Kidney (tissue), 14 donors: Measurements from ENCODE around the gene SYK. TPM values are rescaled to one million over a fixed set of nuclear protein-coding genes. Genes with fewer than 3 reads are reported as not detected.

Source experiments
- DNase-seq, 5 donors: peaks; one replicate each; pipeline ENCODE4 v3.0.0-alpha.2; 2013 to 2020
- FAIRE-seq: peaks from 2 replicates; lab custom pipeline; 2012; peaks lifted over from hg19 to GRCh38; lab: Jason Lieb, UNC
- H3K27ac ChIP-seq, 2 donors: one replicate each; pipeline ENCODE4 v1.7.0; 2013; ENCODE audit warnings: low read depth in 2 of 2, low read length in 2 of 2, inconsistent platforms in 1 of 2
- H3K27me3 ChIP-seq: one replicate; pipeline ENCODE4 v1.7.1; 2013; ENCODE audit warnings: low read length, inconsistent platforms; ENCODE audit not compliant: control insufficient read depth, insufficient read depth
- H3K36me3 ChIP-seq, 3 donors: one replicate each; pipeline versions ENCODE4 v1.7.0 to v1.7.1; 2013; ENCODE audit warnings: low read length in 3 of 3, control low read depth in 1 of 3, inconsistent platforms in 1 of 3; ENCODE audit not compliant: insufficient read depth in 3 of 3, control insufficient read depth in 2 of 3
- H3K4me1 ChIP-seq, 3 donors: one replicate each; pipeline versions ENCODE4 v1.7.0 to v1.7.1; 2013; ENCODE audit warnings: low read length in 3 of 3, inconsistent platforms in 1 of 3, low read depth in 1 of 3; ENCODE audit not compliant: control insufficient read depth in 2 of 3, insufficient read depth in 2 of 3
- H3K4me3 ChIP-seq, 3 donors: one replicate each; pipeline versions ENCODE4 v1.7.0 to v1.8.1; 2013; ENCODE audit warnings: low read length in 3 of 3, control low read depth in 1 of 3, inconsistent platforms in 1 of 3
- H3K9ac ChIP-seq, 3 donors: one replicate each; pipeline versions ENCODE4 v1.7.0 to v1.7.1; 2013; ENCODE audit warnings: low read length in 3 of 3, control low read depth in 1 of 3, inconsistent platforms in 1 of 3
- H3K9me3 ChIP-seq, 3 donors: one replicate each; pipeline versions ENCODE4 v1.7.0 to v1.7.1; 2013; ENCODE audit warnings: low read length in 3 of 3, control low read depth in 1 of 3, inconsistent platforms in 1 of 3; ENCODE audit not compliant: control insufficient read depth in 2 of 3, insufficient read depth in 1 of 3
- intact Hi-C: fragments of 100-400 bp; cut with DNase I; formaldehyde crosslinking; loops from one replicate; pipeline ENCODE4 v1.11.1; 2022
- polyA plus RNA-seq: library from polyadenylated mRNA; stranded (reverse); fragments of 350-450 nt; fragmentation: Illumina TruSeq; extraction: RNeasy Lipid Tissue Mini Kit (QIAGEN cat#74804); gene quantifications from one replicate; pipeline ENCODE4 v1.2.3, GENCODE V29; 2014; ENCODE audit warnings: low read depth, low replicate concordance; ENCODE audit not compliant: insufficient read depth
- total RNA-seq: library from RNA; stranded (reverse); fragmentation: NEBNext Ultra II Directional; extraction: Animal tissue kit (Norgen Biotek cat#: 25700); gene quantifications from one replicate; pipeline ENCODE4 v1.2.1, GENCODE V29; 2021
- TF ChIP-seq, protein P1 (sequence below): IDR thresholded peaks from 3 replicates; pipeline ENCODE4 v1.5.1; 2012; ENCODE audit warnings: mild to moderate bottlenecking, moderate library complexity, borderline replicate concordance; ENCODE audit not compliant: insufficient read depth; ENCODE audit errors: extremely low read depth
- donor health status: control.
- donor health status: control.
- donor health status: control.
- donor health status: control.
- donor health status: control.
- donor health status: DM: yes; HTN: yes; CAD: no.
- donor health status: Normal renal cell carcinoma (clear cell type).

The SYK gene
- total and polyA plus RNA-seq, 2 donors from 2014 or later = 13.3 to 52.2 TPM

DNA sequence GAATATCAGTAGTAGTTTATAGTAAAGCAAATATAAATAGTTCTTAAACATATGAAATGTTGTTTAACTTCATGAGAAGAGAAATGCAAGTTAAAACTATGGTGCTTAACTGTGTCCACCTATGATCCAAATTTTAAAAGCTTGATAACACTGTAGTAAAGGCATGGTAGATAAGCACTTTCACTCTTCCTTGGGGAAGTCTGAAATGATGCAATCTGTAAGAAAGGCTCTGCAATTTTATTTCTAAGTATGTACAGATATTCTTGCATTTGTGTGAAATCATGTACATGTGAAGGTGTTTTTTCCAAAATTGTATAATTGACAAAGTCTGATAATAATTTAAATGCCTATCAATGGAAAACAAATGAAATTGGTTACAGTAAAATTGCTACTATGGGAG lies 66.9 kb downstream of the SYK start:
- no peak for DNase-seq
- H3K4me1 ChIP-seq = no peaks in the 10 kb centered on the region
- intact Hi-C loops = no loop called here
- H3K27me3 ChIP-seq = no peaks in the 10 kb centered on the region
- H3K27ac ChIP-seq = no peak overlapping the region
- TF ChIP-seq, protein P1, sequence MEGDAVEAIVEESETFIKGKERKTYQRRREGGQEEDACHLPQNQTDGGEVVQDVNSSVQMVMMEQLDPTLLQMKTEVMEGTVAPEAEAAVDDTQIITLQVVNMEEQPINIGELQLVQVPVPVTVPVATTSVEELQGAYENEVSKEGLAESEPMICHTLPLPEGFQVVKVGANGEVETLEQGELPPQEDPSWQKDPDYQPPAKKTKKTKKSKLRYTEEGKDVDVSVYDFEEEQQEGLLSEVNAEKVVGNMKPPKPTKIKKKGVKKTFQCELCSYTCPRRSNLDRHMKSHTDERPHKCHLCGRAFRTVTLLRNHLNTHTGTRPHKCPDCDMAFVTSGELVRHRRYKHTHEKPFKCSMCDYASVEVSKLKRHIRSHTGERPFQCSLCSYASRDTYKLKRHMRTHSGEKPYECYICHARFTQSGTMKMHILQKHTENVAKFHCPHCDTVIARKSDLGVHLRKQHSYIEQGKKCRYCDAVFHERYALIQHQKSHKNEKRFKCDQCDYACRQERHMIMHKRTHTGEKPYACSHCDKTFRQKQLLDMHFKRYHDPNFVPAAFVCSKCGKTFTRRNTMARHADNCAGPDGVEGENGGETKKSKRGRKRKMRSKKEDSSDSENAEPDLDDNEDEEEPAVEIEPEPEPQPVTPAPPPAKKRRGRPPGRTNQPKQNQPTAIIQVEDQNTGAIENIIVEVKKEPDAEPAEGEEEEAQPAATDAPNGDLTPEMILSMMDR = no peak
- no peaks in the 10 kb centered on the region for H3K9me3 ChIP-seq
- FAIRE-seq = no peak
- peaks cover 0 to 2% (median 0%) of the 10 kb centered on the region in 3 donors for H3K36me3 ChIP-seq
- no peak overlapping the region for H3K4me3 ChIP-seq
- no peak overlapping the region for H3K9ac ChIP-seq

DNA sequence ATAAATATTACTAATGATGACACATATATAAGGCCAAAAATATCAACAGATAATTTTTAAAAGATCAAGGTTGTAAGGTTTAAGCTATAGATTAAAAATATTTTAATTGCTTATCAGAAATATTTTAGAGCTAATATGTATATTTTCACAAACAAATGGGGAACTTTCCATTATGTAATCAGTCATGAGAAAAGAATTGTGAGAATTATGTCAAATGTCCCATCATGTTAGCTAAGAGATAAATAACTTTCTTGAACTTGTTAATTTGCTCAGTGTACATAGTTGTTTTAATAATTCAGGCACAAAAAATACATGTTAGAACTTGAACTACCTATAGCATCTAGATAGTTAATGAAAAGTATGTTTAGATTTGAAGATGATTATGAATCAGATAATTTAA lies 67.7 kb downstream of the SYK start:
- Histone ChIP-seq H3K4me3 (no peak overlapping the region), H3K36me3 (peaks cover 0 to 4% (median 0%) of the 10 kb centered on the region in 3 donors), H3K27me3 (no peaks in the 10 kb centered on the region), H3K27ac (no peak overlapping the region), H3K9ac (no peak overlapping the region), H3K4me1 (no peaks in the 10 kb centered on the region), H3K9me3 (no peaks in the 10 kb centered on the region)
- TF ChIP-seq, protein P1 = no peak
- intact Hi-C loops = no loop called here
- DNase-seq (no peak), FAIRE-seq (no peak)

DNA sequence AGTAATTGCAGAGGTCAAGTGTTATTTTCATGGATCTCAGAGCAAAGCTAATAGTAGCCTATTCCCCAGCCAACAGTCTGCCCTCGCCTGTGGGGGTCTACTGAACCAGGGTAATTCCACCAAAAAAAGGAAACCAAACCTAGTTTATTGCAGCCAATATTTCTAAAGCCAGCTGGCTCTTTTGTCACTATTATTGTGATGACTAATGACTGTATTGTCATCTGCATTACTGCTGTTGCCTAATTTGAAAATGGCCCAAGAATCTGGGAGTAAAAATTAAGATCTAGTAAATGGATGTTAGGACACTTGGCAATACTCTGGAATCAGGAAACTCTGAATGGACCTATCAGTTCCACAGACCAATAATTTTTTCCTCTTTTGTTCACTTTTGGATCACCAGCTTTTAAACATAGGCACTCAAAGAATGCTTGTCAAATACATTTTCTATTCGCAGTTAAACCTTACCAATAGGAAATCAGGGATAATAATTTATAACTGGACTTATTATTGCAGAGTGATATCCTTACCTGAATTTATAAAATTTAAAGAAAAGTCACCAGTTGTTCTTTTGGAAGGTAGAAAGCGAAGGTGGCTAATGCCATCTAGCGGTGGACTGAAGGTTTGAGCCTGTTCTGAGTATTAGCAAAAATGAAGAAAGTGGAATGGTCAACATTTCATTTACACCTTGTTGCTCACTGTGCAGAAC lies 69.2 kb downstream of the SYK start:
- H3K27ac ChIP-seq = no peak overlapping the region
- intact Hi-C loops = no loop called here

More for the DNA sequence above, 69.2 kb downstream of the SYK start:
- Histone ChIP-seq H3K4me3 (no peak overlapping the region), H3K36me3 (peaks cover 0 to 4% (median 0%) of the 10 kb centered on the region in 3 donors), H3K9me3 (no peaks in the 10 kb centered on the region), H3K9ac (no peak overlapping the region), H3K27me3 (no peaks in the 10 kb centered on the region), H3K4me1 (no peaks in the 10 kb centered on the region)
- TF ChIP-seq, protein P1 = peak; percentile 77
- FAIRE-seq (peak; percentile 86), DNase-seq (peak in 3 of 5 donors; percentile 37 to 80 (median 56))
